GM18505 (cell line): ENCODE measurements around the gene MRPL52.

Source experiments
- ATAC-seq: cut with Tn5 transposase; IDR thresholded peaks from one replicate; pipeline ENCODE4 v1.9.1; 2021; ENCODE audit not compliant: unreplicated experiment
- POLR2A ChIP-seq: IDR thresholded peaks from 4 replicates; pipeline ENCODE4 v1.6.1; 2011; ENCODE audit warnings: borderline replicate concordance; ENCODE audit not compliant: insufficient read depth, insufficient read length; ENCODE audit errors: extremely low read depth

The MRPL52 gene

GRCh38 chr14:22866874-22867273 lies 37.2 kb downstream of the MRPL52 start:
- ATAC-seq: no peak
- no peak for TF ChIP-seq POLR2A

- peak; percentile 25 for ATAC-seq
- TF ChIP-seq POLR2A: no peak
Observed at GRCh38 chr14:22870811-22871223, 41.1 kb downstream of the MRPL52 start.

GRCh38 chr14:22871224-22872032 lies 41.7 kb downstream of the MRPL52 start, which contains the start of gene LRP10:
LRP10 (plus strand) TSS chr14:22871740; CDS start chr14:22872304, 564 bp downstream.
- TF ChIP-seq POLR2A: peak; percentile 77
- peak; percentile 67 for ATAC-seq

- ATAC-seq: peak; percentile 11
- no peak for TF ChIP-seq POLR2A
Observed at GRCh38 chr14:22872033-22872832, 42.5 kb downstream of the MRPL52 start.

GRCh38 chr14:22872833-22873520 lies 43.3 kb downstream of the MRPL52 start:
- no peak for TF ChIP-seq POLR2A
- ATAC-seq: no peak

- TF ChIP-seq POLR2A: peak; percentile 7
- no peak for ATAC-seq
Observed at GRCh38 chr14:22875003-22875747, 45.5 kb downstream of the MRPL52 start.

- ATAC-seq: no peak
- TF ChIP-seq POLR2A: peak; percentile 2
Observed at GRCh38 chr14:22875748-22876319, 46.1 kb downstream of the MRPL52 start.

GRCh38 chr14:22877000-22877501 lies 47.4 kb downstream of the MRPL52 start:
- TF ChIP-seq POLR2A: no peak
- ATAC-seq: no peak

- no peak for ATAC-seq
- peak; percentile 12 for TF ChIP-seq POLR2A
Observed at GRCh38 chr14:22878271-22879246, 48.9 kb downstream of the MRPL52 start.

- no peak for ATAC-seq
- TF ChIP-seq POLR2A: no peak
Observed at GRCh38 chr14:22882064-22882463, 52.4 kb downstream of the MRPL52 start.

- TF ChIP-seq POLR2A: no peak
- no peak for ATAC-seq
Observed at GRCh38 chr14:22882529-22883172, 53.0 kb downstream of the MRPL52 start.
